Measurements from ENCODE around the gene ZNF662.
"Not testable (repeated sequence)": the region's sequence is repeated elsewhere in the genome, so short reads cannot be mapped to it uniquely, and the experiment has no call there.

Gene ZNF662

DNA sequence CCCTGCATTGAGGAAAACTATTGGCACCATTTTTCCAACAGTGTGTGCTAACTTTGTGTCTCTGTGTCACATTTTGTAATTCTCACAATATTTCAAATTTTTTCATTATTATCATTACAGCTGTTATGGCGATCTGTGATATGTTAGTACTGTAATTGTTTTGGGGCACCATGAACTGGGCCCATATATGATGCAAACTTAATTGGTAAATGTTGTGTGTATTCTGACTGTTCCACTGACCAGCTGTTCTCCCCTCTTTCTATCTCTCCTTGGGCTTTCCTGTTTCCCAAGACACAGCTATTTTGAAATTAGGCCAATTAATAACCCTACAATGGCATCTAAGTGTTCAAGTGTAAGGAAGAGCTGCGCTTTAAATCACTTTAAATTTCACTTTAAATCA lies 28.1 kb upstream of the ZNF662 start:
- Mint-ChIP-seq H3K4me1 (ENCODE audit: low read depth) (peaks cover 12% of the 10 kb centered on the region), H3K9me3 (no peaks in the 10 kb centered on the region), H3K27me3 (no peaks in the 10 kb centered on the region), H3K27ac (no peak overlapping the region), H3K36me3 (ENCODE audit: low read depth) (no peaks in the 10 kb centered on the region), H3K4me3 (no peak overlapping the region)
- no peak for DNase-seq

DNA sequence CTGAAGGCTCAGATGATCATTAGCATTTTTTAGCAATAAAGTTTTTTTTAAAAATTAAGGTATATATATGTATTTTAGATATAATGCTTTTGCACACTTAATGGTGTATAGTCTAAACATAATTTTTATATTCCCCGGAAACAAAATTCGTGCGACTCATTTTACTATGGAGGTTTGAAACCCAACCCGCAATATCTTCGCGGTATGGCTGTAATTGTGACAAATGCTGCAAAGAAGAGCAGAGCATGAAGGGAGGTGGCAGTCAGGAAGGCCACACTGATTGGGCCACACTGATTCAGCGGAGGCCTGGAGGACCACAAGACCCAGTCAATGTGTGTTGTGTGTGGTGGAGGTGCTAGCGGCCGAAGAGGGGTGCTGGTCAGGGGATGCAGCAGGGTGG lies 25.8 kb upstream of the ZNF662 start:
- peaks cover 16% of the 10 kb centered on the region for H3K4me1 Mint-ChIP-seq (ENCODE audit: low read depth)
- H3K36me3 Mint-ChIP-seq (ENCODE audit: low read depth) = no peaks in the 10 kb centered on the region
- peak overlapping the region; percentile 76 for H3K4me3 Mint-ChIP-seq
- H3K9me3 Mint-ChIP-seq = no peaks in the 10 kb centered on the region
- H3K27ac Mint-ChIP-seq = peak overlapping the region; percentile 22
- DNase-seq = no peak
- peaks cover 1% of the 10 kb centered on the region for H3K27me3 Mint-ChIP-seq

DNA sequence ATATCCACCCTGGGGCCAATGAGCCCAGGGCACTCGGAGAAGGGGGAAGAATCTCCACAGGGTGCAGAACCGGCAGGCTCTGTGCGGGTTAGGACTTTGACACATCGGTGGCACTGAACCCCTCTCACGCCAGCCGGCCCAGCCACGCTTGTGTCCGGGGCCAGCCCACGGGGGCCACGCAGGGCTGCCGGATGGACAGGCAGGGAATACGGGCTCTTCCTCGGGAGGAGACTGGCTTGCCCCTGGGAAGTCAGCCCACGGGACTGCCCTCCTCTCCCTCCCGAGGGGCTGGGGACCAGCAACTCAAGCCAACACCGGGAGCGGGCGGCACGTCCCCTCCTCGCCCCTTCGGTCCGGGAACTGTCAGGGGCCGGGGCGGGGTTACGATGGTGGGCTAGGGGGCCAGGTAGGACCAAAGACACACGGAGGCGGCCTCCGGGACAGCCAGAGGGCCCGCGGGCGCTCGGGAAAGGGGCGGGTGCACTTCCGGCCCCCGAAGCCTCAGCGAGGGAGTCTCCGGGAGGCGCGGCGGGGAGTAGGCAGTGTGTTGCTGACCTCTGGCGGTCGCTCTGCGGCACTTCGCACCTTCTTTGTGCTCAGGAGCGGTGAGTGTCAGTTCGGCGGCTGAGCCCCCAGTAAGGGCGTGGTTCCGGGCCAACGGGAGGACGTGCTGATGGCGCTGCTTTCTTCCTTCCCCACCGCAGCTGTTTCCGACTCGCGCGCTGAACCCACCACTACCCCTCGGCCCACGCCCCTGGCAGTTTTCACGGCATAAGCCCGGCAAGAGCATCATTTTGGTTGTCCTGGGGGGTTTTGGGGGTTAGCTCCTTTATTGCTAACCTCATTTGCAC lies 25.1 kb upstream of the ZNF662 start:
- peak; percentile 89 for DNase-seq
- H3K4me1 Mint-ChIP-seq (ENCODE audit: low read depth) = peaks cover 16% of the 10 kb centered on the region
- no peaks in the 10 kb centered on the region for H3K9me3 Mint-ChIP-seq
- no peaks in the 10 kb centered on the region for H3K36me3 Mint-ChIP-seq (ENCODE audit: low read depth)
- peak overlapping the region; percentile 76 for H3K4me3 Mint-ChIP-seq
- peak overlapping the region; percentile 72 for H3K27ac Mint-ChIP-seq
- H3K27me3 Mint-ChIP-seq = peaks cover 3% of the 10 kb centered on the region

DNA sequence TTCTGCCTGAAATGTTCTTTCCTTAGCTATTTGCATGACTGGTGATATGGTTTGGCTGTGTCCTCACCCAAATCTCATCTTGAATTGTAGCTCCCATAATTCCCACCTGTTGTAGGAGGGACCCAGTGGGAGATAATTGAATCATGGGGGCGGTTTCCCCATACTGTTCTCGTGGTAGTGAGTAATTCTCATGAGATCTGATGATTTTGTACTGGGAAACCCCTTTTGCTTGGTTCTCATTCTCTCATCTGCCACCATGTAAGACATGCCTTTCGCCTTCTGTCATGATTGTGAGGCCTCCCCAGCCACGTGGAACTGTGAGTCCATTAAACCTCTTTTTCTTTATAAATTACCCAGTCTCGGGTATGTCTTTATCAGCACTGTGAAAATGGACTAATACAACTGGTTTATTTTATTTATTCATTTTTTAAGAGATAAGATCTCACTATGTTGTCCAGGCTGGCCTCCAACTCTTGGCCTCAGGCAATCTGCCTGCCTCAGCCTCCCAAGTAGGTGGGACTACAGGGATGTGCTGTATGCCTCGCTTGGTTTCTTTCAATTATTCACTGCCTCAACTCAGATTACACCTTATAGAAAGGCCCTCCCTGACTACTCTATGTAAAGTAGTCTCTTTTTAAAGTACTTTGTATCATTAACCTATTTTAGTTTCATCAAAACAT lies 22.6 kb upstream of the ZNF662 start:
- not testable (repeated sequence) for H3K4me3 Mint-ChIP-seq; DNase-seq; H3K27ac Mint-ChIP-seq; H3K9me3 Mint-ChIP-seq; H3K36me3 Mint-ChIP-seq (ENCODE audit: low read depth)
- Mint-ChIP-seq H3K4me1 (ENCODE audit: low read depth) (peaks cover 16% of the 10 kb centered on the region), H3K27me3 (peaks cover 11% of the 10 kb centered on the region)

DNA sequence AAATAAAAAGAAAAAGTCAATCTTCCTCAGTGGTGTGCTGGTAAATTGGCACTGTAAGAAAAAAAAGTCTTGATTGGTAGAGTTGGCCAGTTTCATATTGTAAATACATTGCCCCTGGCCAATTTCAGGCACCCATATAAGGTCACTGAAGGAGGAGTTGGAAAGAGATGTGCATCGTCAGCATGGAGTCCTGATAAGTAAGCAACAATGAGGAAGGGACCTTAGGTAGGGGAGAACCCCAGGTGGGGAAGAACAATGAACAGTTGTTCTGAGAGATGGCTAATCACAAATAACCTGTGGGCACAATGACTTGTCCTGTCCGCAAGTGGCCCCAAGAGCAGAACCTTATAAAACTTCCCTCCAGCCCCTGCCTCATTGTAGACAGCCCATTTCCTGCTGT lies 21.6 kb upstream of the ZNF662 start:
- Mint-ChIP-seq H3K36me3 (ENCODE audit: low read depth) (no peaks in the 10 kb centered on the region), H3K27me3 (peaks cover 21% of the 10 kb centered on the region), H3K4me3 (no peak overlapping the region), H3K27ac (no peak overlapping the region), H3K9me3 (no peaks in the 10 kb centered on the region), H3K4me1 (ENCODE audit: low read depth) (peaks cover 16% of the 10 kb centered on the region)
- DNase-seq = no peak

DNA sequence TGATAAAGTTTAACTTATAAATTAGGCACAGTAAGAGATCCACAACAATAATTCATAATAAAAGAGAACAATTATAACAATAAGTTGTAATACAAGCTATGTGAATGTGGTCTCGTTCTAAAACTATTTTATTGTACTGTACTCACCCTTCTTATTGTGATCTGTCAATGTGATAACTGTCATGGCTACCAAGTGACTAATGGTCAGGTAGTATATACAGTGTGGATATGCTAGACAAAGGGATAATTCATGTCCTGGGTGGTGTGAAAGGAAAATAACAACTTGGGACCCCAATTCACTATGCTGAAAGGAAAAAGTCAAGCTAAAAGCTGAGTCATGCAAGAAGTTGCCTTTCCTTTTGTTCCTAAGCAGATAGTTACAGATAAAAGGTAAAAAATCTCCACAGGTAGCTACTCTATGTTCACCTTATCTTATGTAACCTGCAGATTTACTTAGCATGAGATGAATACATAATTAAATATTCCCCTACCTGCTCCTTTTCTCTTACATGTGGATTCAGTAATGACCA lies 19.6 kb upstream of the ZNF662 start:
- Mint-ChIP-seq H3K27me3 (peaks cover 22% of the 10 kb centered on the region), H3K27ac (no peak overlapping the region)

DNA sequence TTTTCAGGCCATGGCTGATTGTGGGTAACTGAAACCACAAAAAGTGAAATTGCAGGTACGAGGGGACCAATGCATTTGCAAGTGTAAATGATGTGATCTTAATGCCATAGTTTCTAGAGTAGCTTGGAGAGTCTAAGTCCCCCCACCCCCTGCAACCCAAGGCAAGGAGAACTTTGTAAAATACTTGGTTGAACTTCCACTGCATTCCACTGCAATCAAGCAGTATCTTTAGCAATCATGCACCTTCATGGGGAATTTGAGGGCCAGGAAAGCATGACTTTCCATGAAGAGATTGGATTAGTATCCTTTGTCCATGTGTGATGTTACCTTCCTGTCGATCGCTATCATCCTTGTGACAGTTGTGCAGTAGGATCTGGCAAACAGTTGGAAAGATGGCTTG lies 18.9 kb upstream of the ZNF662 start:
- no peaks in the 10 kb centered on the region for H3K9me3 Mint-ChIP-seq
- H3K4me1 Mint-ChIP-seq (ENCODE audit: low read depth) = peaks cover 6% of the 10 kb centered on the region
- no peak overlapping the region for H3K4me3 Mint-ChIP-seq
- peaks cover 29% of the 10 kb centered on the region for H3K27me3 Mint-ChIP-seq
- H3K27ac Mint-ChIP-seq = no peak overlapping the region
- no peak for DNase-seq
- H3K36me3 Mint-ChIP-seq (ENCODE audit: low read depth) = no peaks in the 10 kb centered on the region

More for the DNA sequence above, 19.6 kb upstream of the ZNF662 start:
- no peaks in the 10 kb centered on the region for H3K36me3 Mint-ChIP-seq (ENCODE audit: low read depth)
- no peak for DNase-seq
- no peaks in the 10 kb centered on the region for H3K9me3 Mint-ChIP-seq
- no peak overlapping the region for H3K4me3 Mint-ChIP-seq
- peaks cover 8% of the 10 kb centered on the region for H3K4me1 Mint-ChIP-seq (ENCODE audit: low read depth)

DNA sequence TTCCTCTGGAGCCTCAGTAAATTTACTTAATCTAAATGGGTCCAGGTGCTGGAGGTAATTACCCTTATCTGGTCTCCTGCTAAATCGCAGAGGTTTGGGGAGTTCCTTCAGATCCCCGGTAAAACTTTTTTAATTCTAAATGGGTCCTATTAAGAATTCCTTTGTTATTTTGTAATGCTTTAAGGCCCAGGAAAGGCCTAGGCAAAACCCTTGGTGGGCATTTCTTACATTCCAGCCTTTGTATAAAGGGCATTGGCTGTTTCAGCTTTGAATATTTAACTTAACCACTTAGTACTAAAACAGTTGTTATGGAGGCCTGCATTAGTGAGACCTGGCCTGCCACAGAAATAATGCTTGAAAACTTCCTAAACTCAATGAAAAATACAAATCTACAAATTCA lies 14.9 kb upstream of the ZNF662 start:
- Mint-ChIP-seq H3K36me3 (ENCODE audit: low read depth) (no peaks in the 10 kb centered on the region), H3K4me3 (no peak overlapping the region), H3K27me3 (peaks cover 30% of the 10 kb centered on the region), H3K4me1 (ENCODE audit: low read depth) (peaks cover 3% of the 10 kb centered on the region), H3K27ac (no peak overlapping the region), H3K9me3 (no peaks in the 10 kb centered on the region)
- DNase-seq = no peak

DNA sequence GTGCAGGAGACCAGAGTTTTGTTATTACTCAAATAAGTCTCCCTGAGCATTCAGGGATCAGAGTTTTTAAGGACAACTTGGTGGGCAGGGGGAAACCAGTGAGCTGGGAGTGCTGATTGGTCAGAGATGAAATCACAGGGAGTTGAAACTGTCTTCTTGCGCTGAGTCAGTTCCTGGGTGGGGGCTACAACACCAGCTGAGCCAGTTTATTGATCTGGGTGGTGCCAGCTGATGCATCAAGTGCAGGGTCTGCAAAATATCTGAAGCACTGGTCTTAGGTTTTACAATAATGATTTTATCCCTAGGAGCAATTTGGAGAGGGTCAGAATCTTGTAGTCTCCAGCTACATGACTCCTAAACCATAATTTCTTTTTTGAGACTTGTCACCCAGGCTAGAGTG lies 13.8 kb upstream of the ZNF662 start:
- H3K4me3 Mint-ChIP-seq = no peak overlapping the region
- H3K9me3 Mint-ChIP-seq = no peaks in the 10 kb centered on the region
- no peaks in the 10 kb centered on the region for H3K36me3 Mint-ChIP-seq (ENCODE audit: low read depth)
- DNase-seq = no peak
- no peak overlapping the region for H3K27ac Mint-ChIP-seq
- peaks cover 3% of the 10 kb centered on the region for H3K4me1 Mint-ChIP-seq (ENCODE audit: low read depth)
- peaks cover 30% of the 10 kb centered on the region for H3K27me3 Mint-ChIP-seq

DNA sequence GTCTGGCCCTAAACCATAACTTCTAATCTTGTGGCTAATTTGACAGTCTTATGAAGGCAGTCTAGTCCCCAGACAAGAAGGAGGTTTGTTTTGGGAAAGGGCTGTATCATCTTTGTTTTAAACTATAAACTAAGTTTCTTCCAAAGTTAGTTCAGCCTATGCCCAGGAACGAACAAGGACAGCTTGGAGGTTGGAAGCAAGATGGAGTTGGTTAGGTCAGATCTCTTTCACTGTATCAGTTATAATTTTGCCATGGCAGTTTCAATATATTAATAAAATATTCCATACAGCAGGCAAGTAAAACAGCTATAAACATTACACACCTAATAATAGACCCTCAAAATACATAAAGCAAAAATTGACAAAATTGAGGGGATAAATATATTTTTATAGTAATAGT lies 13.1 kb upstream of the ZNF662 start:
- H3K9me3 Mint-ChIP-seq = no peaks in the 10 kb centered on the region
- H3K27ac Mint-ChIP-seq = no peak overlapping the region
- peaks cover 30% of the 10 kb centered on the region for H3K27me3 Mint-ChIP-seq
- H3K4me3 Mint-ChIP-seq = no peak overlapping the region
- peaks cover 3% of the 10 kb centered on the region for H3K4me1 Mint-ChIP-seq (ENCODE audit: low read depth)
- no peak for DNase-seq
- H3K36me3 Mint-ChIP-seq (ENCODE audit: low read depth) = no peaks in the 10 kb centered on the region

DNA sequence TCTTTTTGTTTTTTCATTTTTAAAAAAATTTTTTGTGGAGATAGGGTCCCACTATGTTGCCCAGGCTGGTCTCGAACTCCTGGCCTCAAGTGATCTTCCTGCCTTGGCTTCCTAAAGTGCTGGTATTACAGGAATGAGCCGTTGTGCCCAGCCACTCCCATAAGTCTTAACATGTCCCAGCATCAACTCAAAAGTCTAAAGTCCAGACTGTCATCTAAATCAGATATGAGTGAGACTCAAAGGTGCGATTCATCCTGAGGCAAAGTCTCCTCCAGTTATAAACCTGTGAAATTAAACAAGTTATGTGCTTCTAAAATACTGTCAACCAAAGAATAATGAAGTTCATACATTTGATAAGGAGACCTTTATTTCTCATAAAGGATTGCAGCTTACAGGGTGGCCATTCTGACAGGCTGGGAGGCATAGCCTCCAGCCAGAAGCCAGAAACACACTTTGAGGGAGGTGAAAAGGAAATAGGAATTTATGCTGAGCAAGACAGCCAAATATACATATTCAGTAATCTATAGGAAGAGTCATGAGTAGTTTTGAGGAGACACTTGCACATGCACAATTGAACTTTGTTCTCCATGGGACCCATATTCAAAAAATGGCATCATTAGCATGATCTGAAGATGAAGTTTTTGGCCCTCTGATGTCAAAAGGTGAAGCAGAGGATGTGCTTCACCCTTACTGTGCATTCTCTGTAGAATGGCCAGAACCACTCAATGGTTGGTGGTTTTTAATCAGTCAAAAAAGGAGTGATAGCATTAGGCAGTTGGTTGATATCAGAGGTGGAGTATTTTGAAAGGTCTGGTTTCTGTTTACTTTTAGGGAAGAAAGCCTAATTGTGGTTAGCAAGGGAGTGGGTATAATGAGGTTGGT lies 11.0 kb upstream of the ZNF662 start:
- Mint-ChIP-seq H3K9me3 (no peaks in the 10 kb centered on the region), H3K4me1 (ENCODE audit: low read depth) (peaks cover 3% of the 10 kb centered on the region), H3K27ac (no peak overlapping the region), H3K27me3 (peaks cover 17% of the 10 kb centered on the region), H3K36me3 (ENCODE audit: low read depth) (no peaks in the 10 kb centered on the region), H3K4me3 (no peak overlapping the region)
- DNase-seq = no peak

DNA sequence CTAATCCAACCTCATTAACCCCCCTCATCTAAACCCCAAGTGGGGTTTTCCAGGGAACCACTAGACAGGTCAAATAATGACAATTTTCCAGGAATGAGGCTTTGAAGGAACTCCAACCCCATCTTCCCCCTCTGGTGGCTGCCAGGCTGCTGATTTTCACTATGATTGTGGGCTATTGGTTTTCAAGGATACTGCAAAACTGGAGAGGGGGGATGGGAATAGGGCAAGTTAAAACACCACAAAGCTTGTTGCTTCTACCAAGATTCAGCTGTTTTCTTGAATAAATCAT lies 10.4 kb upstream of the ZNF662 start:
- no peaks in the 10 kb centered on the region for H3K36me3 Mint-ChIP-seq (ENCODE audit: low read depth)
- no peak overlapping the region for H3K4me3 Mint-ChIP-seq
- no peaks in the 10 kb centered on the region for H3K9me3 Mint-ChIP-seq
- H3K27me3 Mint-ChIP-seq = peaks cover 17% of the 10 kb centered on the region
- peaks cover 3% of the 10 kb centered on the region for H3K4me1 Mint-ChIP-seq (ENCODE audit: low read depth)
- H3K27ac Mint-ChIP-seq = no peak overlapping the region
- no peak for DNase-seq

DNA sequence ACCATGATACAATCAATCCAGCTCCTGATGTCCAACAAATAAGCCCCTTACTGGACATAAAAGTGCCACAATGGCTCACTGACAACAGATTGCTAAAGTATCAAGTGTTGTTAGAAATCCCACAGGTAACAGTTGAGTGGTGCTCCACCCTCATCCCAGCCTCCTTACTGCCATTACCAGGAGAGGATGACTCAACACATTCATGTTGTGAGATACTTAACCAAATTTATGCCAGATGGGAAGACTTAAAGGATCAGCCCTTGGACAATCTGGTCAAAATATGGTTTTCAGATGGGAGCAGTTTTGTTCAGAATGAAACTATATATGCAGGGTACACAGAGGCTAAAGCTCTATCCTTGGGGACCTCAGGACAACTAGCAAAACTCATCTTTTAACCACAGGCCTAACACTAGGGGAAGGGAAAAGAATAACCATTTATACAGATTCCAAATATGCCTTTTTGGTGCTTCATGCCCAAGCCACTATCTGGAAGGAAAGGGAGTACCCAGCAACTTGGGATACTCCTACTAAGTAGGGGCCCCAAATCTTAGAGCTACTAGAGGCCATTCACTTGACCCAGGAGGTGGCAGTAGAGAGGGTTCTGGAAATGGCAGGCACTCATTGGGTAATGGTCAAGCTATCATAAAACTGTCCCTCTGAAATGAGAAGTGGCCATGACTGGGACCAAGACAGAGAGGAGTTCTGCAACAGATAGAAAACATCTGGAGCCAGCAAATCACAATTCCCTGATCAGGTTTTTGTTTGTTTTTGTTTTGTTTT lies 6.9 kb upstream of the ZNF662 start:
- no peaks in the 10 kb centered on the region for H3K36me3 Mint-ChIP-seq (ENCODE audit: low read depth)
- no peak for DNase-seq
- H3K27ac Mint-ChIP-seq = no peak overlapping the region
- H3K9me3 Mint-ChIP-seq = peaks cover 6% of the 10 kb centered on the region
- peaks cover 6% of the 10 kb centered on the region for H3K4me1 Mint-ChIP-seq (ENCODE audit: low read depth)
- peaks cover 16% of the 10 kb centered on the region for H3K27me3 Mint-ChIP-seq
- no peak overlapping the region for H3K4me3 Mint-ChIP-seq
